HUES64 (cell line): ENCODE data around the gene DEK. TPM values are rescaled to one million over a fixed set of nuclear protein-coding genes. Genes with fewer than 3 reads are reported as not detected.
"Not testable (repeated sequence)": the region's sequence is repeated elsewhere in the genome, so short reads cannot be mapped to it uniquely, and the experiment has no call there.

Experiments used
- H3K27ac ChIP-seq: 2 replicates; pipeline ENCODE4 v1.7.0; 2013; ENCODE audit warnings: low read depth, low read length, inconsistent platforms
- H3K27me3 ChIP-seq: 2 replicates; pipeline ENCODE4 v1.6.1; 2013; ENCODE audit warnings: mild to moderate bottlenecking, low read length; ENCODE audit not compliant: insufficient read depth
- H3K36me3 ChIP-seq: 2 replicates; pipeline ENCODE4 v1.6.1; 2013; ENCODE audit warnings: mild to moderate bottlenecking, low read length; ENCODE audit not compliant: insufficient read depth
- H3K4me1 ChIP-seq: 2 replicates; pipeline ENCODE4 v1.6.1; 2013; ENCODE audit warnings: mild to moderate bottlenecking, low read length, moderate library complexity; ENCODE audit not compliant: insufficient read depth
- H3K4me3 ChIP-seq: 2 replicates; pipeline ENCODE4 v1.5.1; 2013; ENCODE audit warnings: mild to moderate bottlenecking, low read length, moderate library complexity
- H3K9ac ChIP-seq: 2 replicates; pipeline ENCODE4 v1.6.1; 2013; ENCODE audit warnings: mild to moderate bottlenecking, low read depth, low read length
- H3K9me3 ChIP-seq: 2 replicates; pipeline ENCODE4 v1.6.1; 2013; ENCODE audit warnings: low read depth, low read length; ENCODE audit not compliant: insufficient read depth
- WGBS: fragments of 150-250, 120-280 bp; methylation state at CpG from one replicate; pipeline ENCODE4 v1.1.7; 2013; ENCODE audit warnings: missing lambda C conversion rate; 5-methylcytosine and 5-hydroxymethylcytosine counted together
- polyA plus RNA-seq, 2 experiments: library from polyadenylated mRNA; stranded (reverse); fragments of 50-300 nt; gene quantifications; one replicate each; pipeline ENCODE4 v1.2.3, GENCODE V29; 2013

Gene DEK, protein sequence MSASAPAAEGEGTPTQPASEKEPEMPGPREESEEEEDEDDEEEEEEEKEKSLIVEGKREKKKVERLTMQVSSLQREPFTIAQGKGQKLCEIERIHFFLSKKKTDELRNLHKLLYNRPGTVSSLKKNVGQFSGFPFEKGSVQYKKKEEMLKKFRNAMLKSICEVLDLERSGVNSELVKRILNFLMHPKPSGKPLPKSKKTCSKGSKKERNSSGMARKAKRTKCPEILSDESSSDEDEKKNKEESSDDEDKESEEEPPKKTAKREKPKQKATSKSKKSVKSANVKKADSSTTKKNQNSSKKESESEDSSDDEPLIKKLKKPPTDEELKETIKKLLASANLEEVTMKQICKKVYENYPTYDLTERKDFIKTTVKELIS
- 185 TPM for polyA plus RNA-seq (2013, experiment 1 of 2)
- polyA plus RNA-seq (2013, experiment 2 of 2): 208 TPM

DNA sequence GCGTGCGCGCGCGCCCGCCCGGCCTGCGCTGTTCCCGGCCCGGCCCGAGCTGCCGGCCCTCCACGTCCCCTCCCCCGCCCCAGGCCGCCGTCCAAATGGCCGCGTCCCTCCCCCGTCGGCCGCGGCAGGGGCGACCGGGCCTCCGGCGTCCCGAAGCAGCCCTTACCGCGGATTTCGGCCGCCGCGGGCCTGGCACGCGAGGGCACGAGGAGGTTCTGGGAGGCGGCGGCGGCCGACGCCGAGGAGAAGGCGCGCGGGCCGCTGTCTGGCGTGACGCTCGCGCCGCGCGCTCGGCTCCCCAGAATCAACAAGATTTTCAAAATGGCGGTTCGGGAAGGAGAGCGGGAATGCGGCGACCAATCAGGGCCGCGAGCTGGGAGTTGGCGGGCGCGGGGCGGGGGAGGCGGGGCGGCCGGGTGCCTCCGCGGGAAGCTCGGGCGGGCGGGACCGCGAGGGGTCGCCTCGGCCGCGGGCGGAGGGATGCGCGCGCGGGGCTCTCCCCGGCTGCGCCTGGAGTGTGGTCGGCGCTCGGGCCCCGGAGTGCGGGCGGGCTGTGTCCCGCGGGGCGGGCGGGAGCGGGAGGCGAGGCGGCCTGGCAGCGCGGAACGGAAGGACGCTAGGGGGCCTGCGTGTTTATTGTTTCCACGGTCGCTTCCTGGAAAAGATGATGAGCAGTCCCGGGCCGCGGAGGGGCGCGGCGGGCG lies at the start of gene DEK:
TSS of gene DEK (minus strand) at position 312 of the 704 bp plus-strand sequence. CDS start 543 bp downstream, outside the sequence.
- peaks cover 21% of the 10 kb centered on the region for H3K4me1 ChIP-seq
- under 1% methylated on average over 113 of the region's 113 CpGs for WGBS
- peak within 1 kb of the TSS; percentile 95 for H3K27ac ChIP-seq
- H3K9ac ChIP-seq: peak within 1 kb of the TSS; percentile 99
- H3K36me3 ChIP-seq: peaks cover 25% of the 10 kb centered on the region
- H3K27me3 ChIP-seq: no peaks in the 10 kb centered on the region
- peaks cover 10% of the 10 kb centered on the region for H3K9me3 ChIP-seq
- H3K4me3 ChIP-seq: peak within 1 kb of the TSS; percentile 95

DNA sequence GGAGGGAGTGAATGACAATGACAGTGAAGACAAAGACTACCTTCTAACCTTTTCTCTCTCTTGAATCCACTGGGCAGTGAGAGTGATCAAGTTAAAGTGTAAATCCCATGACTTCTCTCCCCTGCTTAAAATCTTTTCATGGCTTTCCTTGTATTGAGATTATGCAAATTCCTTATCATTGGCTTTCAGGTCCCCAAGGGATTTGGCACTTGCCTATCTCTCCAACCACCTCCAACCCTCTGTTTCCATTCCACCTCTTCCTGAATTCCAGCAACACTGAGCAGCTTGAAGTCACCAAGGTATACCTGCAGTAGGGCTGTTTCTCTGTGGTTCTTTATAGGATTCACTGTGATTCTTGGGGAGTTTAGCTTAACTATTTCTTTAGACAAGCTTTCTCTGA lies 48.0 kb upstream of the DEK start:
- Histone ChIP-seq H3K4me1 (peaks cover under 1% of the 10 kb centered on the region; the same call in 1 of the 2 replicates), H3K27me3 (no peaks in the 10 kb centered on the region), H3K9me3 (peaks cover 10% of the 10 kb centered on the region), H3K36me3 (no peaks in the 10 kb centered on the region), H3K4me3 (no peak overlapping the region), H3K27ac (no peak overlapping the region), H3K9ac (no peak overlapping the region)

DNA sequence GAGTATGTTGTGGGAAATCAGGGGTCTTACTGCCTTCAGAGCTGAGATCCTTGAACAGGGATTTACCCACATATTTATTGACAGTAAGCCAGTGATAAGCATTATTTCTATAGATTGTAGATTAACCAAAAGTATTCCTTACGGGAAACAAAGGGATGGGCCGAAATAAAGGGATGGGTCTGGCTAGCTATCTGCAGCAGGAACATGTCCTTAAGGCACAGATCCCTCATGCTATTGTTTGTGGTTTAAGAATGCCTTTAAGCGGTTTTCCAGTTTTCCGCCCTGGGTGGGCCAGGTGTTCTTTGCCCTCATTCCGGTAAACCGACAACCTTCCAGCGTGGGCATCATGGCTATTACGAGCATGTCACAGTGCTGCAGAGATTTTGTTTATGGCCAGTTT lies 45.7 kb upstream of the DEK start:
- not testable (repeated sequence) for H3K4me3 ChIP-seq, H3K27ac ChIP-seq, H3K36me3 ChIP-seq, H3K9me3 ChIP-seq, H3K9ac ChIP-seq, H3K4me1 ChIP-seq, H3K27me3 ChIP-seq
- WGBS: 72% methylated on average over 8 of the region's 8 CpGs

DNA sequence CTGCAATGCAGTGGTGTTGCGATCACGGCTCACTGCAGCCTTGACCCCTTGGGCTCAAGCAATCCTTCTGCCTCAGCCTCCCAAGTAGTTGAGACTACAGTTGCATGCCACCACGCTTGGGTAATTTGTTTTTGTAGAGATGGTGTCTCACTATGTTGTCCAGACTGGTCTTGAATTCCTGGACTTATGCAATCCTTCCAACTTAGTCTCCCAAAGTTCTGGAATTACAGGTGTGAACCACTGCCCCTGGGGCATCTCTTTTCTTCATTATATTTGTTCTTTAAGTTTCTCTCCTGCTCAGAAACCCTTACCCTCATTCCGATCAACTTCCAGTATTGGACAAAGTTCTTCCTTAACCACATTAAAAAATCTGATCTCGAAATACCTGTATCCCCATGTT lies 44.7 kb upstream of the DEK start:
- Histone ChIP-seq H3K36me3 (no peaks in the 10 kb centered on the region), H3K4me3 (no peak overlapping the region), H3K9ac (no peak overlapping the region), H3K27me3 (no peaks in the 10 kb centered on the region), H3K4me1 (peaks cover 8% of the 10 kb centered on the region; the same call in 1 of the 2 replicates), H3K27ac (no peak overlapping the region), H3K9me3 (peaks cover 10% of the 10 kb centered on the region)
- WGBS: 91% methylated on average over 5 of the region's 5 CpGs

DNA sequence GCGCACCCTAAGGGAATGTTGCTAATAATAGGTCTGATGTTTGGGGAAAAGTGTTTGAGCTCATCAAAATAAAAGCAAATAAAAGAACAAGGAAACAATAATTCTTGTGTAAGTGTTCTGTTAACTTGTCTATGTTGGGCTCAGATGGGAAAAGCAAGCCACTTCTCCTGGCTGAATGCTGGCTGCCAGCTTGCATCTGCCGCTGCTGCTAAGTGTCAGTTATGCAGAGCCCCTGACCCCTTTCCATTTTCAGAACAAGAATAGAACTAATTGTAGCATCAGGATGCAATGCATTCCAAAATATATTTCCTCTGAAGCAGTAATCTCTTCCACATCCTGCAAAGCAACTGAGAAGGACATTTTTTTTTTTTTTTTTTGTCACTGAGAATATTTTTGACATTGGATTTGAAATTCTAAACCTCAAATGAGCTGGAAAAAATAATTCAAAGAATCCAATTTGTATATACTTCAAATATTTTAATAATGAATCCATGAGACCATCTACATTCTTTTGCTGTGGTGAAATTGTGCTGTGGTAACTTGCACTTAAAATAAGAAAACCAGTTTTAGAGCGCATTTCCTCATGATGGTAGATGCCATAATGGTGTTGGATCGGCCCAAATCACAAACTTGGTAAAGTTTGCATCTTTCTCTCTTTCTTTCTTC lies 43.9 kb upstream of the DEK start:
- no peak overlapping the region for H3K4me3 ChIP-seq
- H3K9ac ChIP-seq: no peak overlapping the region
- peaks cover 15% of the 10 kb centered on the region; the same call in 1 of the 2 replicates for H3K4me1 ChIP-seq
- 94% methylated on average over 4 of the region's 4 CpGs for WGBS
- no peak overlapping the region for H3K27ac ChIP-seq
- H3K27me3 ChIP-seq: no peaks in the 10 kb centered on the region
- H3K36me3 ChIP-seq: no peaks in the 10 kb centered on the region
- peaks cover 10% of the 10 kb centered on the region for H3K9me3 ChIP-seq

DNA sequence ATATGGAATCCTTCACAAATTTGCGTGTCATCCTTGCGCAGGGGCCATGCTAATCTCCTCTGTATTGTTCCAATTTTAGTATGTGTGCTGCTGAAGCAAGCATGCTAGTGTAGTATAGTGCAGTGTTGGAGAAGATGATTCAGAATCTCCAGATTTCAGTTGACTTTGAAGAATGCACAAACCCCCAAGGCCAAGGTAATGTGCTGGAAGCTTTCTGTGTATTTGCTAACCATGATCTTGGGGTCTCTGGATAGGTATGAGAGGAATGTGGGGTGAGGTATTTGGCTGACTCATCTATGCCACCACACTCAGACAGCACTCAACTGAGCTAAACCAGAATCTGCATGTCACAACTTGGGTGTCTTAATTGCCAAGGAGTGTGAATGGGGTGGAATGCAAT lies 42.6 kb upstream of the DEK start:
- peaks cover 10% of the 10 kb centered on the region for H3K9me3 ChIP-seq
- H3K36me3 ChIP-seq: no peaks in the 10 kb centered on the region
- WGBS: 88% methylated on average over 2 of the region's 2 CpGs
- no peak overlapping the region for H3K27ac ChIP-seq
- no peaks in the 10 kb centered on the region for H3K27me3 ChIP-seq
- H3K4me1 ChIP-seq: peaks cover 20% of the 10 kb centered on the region; the same call in 1 of the 2 replicates
- H3K9ac ChIP-seq: no peak overlapping the region
- no peak overlapping the region for H3K4me3 ChIP-seq

DNA sequence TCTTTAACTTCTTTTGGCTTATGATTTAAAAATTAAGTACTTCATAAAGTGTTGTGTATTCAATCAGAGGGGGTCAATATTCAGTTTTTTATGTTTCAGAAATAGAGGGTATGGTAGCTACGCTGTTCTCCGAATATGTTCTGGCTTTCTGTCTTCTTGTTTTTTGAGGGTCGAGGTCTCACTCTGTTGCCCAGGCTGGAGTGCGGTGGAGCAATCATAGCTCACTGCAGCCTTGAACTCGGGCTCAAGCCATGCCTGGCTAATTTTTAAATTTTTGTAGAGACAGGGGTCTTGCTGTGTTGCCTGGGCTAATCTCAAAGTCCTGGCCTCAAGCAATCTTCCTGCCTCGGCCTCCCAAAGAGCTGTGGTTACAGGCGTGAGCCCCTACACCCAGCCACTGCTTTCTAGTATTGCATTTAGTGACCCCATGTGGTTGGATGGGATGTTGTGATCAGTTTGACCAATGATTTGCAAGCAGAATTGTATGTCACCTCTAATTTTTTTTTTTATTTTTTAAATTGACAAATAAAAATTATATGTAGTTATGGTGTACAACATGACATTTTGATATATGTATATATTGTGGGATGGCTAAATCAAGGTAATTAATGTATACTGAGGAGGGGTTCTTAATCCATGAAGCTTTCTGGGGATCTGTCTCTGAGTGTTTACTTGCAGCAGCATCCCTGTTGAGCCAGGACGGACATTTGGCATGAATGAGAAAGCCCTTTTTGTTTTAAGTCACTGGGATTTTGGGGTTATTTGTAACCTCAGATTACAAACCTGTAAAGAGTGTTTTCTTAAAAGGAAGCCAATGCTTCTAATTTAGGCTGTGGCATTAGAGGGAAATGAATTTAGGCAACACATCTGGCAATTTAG lies 38.5 kb upstream of the DEK start:
- H3K4me1 ChIP-seq: peaks cover 20% of the 10 kb centered on the region; the same call in 1 of the 2 replicates
- WGBS: 71% methylated on average over 8 of the region's 8 CpGs
- H3K9me3 ChIP-seq: no peaks in the 10 kb centered on the region
- no peak overlapping the region for H3K4me3 ChIP-seq
- no peaks in the 10 kb centered on the region for H3K27me3 ChIP-seq
- peak overlapping the region; percentile 32; the same call in 1 of the 2 replicates for H3K27ac ChIP-seq
- H3K36me3 ChIP-seq: no peaks in the 10 kb centered on the region
- H3K9ac ChIP-seq: no peak overlapping the region

DNA sequence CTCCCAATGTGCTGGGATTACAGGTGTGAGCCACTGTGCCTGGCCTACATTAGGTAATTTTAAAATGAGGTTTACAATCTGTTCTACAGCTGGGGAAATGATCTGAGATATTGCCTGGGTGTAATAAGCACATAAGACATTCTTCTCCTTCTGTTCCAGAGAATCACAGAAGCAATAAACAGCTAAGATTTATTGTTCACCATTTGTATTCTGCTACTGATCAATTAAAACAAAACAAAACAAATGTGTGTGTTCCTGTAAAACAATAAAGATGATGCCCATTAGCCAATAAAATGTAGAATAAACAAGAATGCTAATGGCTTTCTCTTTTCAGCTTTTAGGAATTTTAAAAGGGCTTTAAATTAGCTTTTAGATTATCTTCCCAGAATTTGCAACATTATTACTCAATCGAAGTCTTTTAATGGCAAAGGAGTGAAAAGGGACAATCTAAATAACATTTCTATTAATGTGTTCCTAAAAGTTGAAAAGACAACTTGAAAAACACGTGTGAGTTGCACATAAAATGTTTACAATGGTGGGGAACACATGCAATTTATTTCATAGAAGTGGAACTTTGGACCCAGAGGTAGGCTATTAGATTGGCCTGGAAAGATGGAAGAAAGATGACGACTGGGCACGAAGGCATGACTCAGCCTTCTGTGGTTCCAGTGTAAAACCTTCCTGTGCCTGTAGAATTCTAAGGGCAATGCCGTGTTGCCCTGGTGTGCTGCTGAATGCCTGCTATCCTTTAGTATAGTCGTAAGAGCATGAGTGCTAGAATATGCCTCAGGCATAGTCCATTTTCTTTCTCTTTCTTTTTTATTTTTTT lies 29.0 kb upstream of the DEK start:
- no peak overlapping the region for H3K27ac ChIP-seq
- no peaks in the 10 kb centered on the region for H3K9me3 ChIP-seq
- no peak overlapping the region for H3K9ac ChIP-seq
- H3K36me3 ChIP-seq: no peaks in the 10 kb centered on the region
- no peak overlapping the region for H3K4me3 ChIP-seq
- 0 out of 2 replicates have a peak, but pooled peaks cover 9% of the 10 kb centered on the region for H3K4me1 ChIP-seq
- 87% methylated on average over 5 of the region's 6 CpGs for WGBS
- no peaks in the 10 kb centered on the region for H3K27me3 ChIP-seq

DNA sequence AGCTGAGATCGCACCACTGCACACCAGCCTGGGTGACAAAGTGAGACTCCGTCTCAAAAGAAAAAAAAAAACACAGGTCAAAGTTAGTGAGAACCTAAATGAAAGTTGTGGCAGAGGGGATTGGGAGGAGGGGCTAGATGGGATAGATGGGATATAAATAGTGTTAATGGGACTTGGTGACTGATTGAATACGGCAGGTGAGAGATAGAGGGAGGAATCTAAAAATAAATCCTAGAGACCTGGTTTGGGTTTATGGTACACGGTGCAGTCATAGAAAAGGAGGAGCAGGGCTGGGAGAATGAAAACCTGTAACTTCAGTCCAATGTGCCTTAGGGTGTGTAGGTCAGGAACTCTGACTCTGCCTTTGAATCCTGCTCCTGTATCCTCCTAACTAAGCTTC lies 25.0 kb upstream of the DEK start:
- Histone ChIP-seq H3K4me1 (0 out of 2 replicates have a peak, but pooled peaks cover 2% of the 10 kb centered on the region), H3K36me3 (no peaks in the 10 kb centered on the region), H3K9ac (no peak overlapping the region), H3K27me3 (no peaks in the 10 kb centered on the region), H3K4me3 (no peak overlapping the region), H3K27ac (no peak overlapping the region), H3K9me3 (no peaks in the 10 kb centered on the region)
- 97% methylated on average over 4 of the region's 4 CpGs for WGBS

DNA sequence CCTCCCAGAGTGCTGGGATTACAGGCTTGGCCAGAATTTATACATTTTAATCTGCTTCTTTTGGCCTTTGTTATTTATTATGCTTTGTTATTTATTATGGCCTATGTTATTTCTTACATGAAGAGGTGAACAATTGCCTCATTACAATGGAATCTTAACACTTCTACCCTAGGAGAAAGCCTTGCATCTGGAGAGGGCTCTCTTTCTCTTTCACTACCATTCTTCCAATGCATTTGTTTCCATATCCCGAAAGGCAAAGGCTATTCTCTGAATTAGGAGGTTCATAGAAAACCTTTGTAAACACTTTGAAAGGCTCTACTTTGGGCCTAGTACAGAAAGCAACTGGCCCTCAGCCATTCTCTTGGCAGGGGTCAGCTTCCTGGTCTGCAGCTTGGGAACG lies 19.9 kb upstream of the DEK start:
- H3K27me3 ChIP-seq: peaks cover 7% of the 10 kb centered on the region
- peak overlapping the region; percentile 52; the same call in 1 of the 2 replicates for H3K27ac ChIP-seq
- H3K9me3 ChIP-seq: no peaks in the 10 kb centered on the region
- H3K4me1 ChIP-seq: peaks cover 9% of the 10 kb centered on the region; the same call in 1 of the 2 replicates
- 73% methylated on average over 2 of the region's 2 CpGs for WGBS
- no peak overlapping the region for H3K4me3 ChIP-seq
- no peaks in the 10 kb centered on the region for H3K36me3 ChIP-seq
- H3K9ac ChIP-seq: no peak overlapping the region
